Prostate gland (tissue), 2 donors: ENCODE data around the gene TRPM4.

Experiments used
- POLR2A ChIP-seq: fragments of 450-650 bp; IDR thresholded peaks from one replicate; pipeline ENCODE4 v1.6.1; 2016; ENCODE audit warnings: antibody characterized with exemption, mild to moderate bottlenecking
- POLR2AphosphoS5 ChIP-seq: sonication (generic); formaldehyde crosslinking; IDR thresholded peaks from one replicate; pipeline ENCODE4 v1.6.1; 2017; ENCODE audit warnings: antibody characterized with exemption
- TF ChIP-seq, protein P1 (sequence below), 4 experiments: fragments of 200-600 bp in 2 of 4; fragments of 450-650 bp in 2 of 4; sonication (generic) in 2 of 4; IDR thresholded peaks; 1 replicate in 3 of 4; 2 replicates in 1 of 4; pipeline ENCODE4 v1.5.1; 2016 to 2019; ENCODE audit warnings: antibody characterized with exemption in 4 of 4, mild to moderate bottlenecking in 2 of 4, moderate library complexity in 2 of 4

DNA sequence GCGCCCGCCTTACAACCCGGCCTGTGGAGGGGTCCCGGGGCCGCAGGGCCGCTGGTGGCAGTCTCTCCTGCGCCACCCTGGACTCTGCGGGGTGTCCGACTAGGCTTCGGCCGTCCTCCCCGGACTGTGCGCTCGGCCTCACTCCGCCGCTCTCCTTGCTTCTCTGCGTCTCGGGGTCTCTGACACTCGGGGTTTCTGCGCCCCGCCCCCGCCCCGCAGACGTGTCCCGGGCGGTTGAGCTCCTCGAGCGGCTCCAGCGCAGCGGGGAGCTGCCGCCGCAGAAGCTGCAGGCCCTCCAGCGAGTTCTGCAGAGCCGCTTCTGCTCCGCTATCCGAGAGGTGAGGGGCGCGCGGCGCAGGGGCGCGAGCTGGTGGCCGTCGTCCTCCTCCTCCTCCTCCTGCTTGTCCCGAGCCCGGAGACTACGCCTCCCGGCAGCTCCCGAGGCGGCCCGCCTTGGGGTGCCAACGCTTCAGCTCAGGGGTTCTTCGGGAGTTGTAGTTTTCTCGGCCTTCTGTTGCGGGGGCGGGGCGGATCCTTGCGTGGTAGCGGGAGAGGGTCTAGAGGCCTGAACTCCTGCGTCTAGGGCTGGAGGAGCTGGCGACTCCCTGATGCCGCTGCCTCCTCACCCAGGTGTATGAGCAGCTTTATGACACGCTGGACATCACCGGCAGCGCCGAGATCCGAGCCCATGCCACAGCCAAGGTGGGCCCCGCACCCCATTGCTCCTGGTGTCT, 42.8 kb upstream of the TRPM4 start:
- TF ChIP-seq POLR2A (peak; percentile 57), POLR2AphosphoS5 (peak; percentile 73)
- TF ChIP-seq, protein P1, sequence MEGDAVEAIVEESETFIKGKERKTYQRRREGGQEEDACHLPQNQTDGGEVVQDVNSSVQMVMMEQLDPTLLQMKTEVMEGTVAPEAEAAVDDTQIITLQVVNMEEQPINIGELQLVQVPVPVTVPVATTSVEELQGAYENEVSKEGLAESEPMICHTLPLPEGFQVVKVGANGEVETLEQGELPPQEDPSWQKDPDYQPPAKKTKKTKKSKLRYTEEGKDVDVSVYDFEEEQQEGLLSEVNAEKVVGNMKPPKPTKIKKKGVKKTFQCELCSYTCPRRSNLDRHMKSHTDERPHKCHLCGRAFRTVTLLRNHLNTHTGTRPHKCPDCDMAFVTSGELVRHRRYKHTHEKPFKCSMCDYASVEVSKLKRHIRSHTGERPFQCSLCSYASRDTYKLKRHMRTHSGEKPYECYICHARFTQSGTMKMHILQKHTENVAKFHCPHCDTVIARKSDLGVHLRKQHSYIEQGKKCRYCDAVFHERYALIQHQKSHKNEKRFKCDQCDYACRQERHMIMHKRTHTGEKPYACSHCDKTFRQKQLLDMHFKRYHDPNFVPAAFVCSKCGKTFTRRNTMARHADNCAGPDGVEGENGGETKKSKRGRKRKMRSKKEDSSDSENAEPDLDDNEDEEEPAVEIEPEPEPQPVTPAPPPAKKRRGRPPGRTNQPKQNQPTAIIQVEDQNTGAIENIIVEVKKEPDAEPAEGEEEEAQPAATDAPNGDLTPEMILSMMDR (IDR thresholded peaks at IDR 0.05): no peak
